Hematopoietic multipotent progenitor cell treated with erythropoietin and hydrocortisone succinate and interleukin-3 and kit ligand, for 8 days (in vitro differentiated cells): ENCODE data around the gene TMEFF2.
"Not testable (repeated sequence)": the region's sequence is repeated elsewhere in the genome, so short reads cannot be mapped to it uniquely, and the experiment has no call there.

Source experiments
- DNase-seq: peaks from one replicate; pipeline ENCODE4 v3.0.0-alpha.2; 2015

Gene TMEFF2

GRCh38 chr2:192127434-192127833, 67.3 kb downstream of the TMEFF2 start:
- no peak for DNase-seq

GRCh38 chr2:192126912-192127311, 67.8 kb downstream of the TMEFF2 start:
- DNase-seq: no peak

- no peak for DNase-seq
These were observed 68.3 kb downstream of the TMEFF2 start for GRCh38 chr2:192126426-192126825.

GRCh38 chr2:192124571-192124970, 70.2 kb downstream of the TMEFF2 start:
- no peak for DNase-seq

GRCh38 chr2:192123847-192124246, 70.9 kb downstream of the TMEFF2 start:
- no peak for DNase-seq

- no peak for DNase-seq
These were observed 71.8 kb downstream of the TMEFF2 start for GRCh38 chr2:192122946-192123345.

GRCh38 chr2:192122141-192122540, 72.6 kb downstream of the TMEFF2 start:
- no peak for DNase-seq

- no peak for DNase-seq
These were observed 75.2 kb downstream of the TMEFF2 start for GRCh38 chr2:192119536-192119935.

- DNase-seq: no peak
These were observed 77.0 kb downstream of the TMEFF2 start for GRCh38 chr2:192117705-192118104.

- DNase-seq: not testable (repeated sequence)
These were observed 83.2 kb downstream of the TMEFF2 start for GRCh38 chr2:192111536-192111935.

- DNase-seq: no peak
These were observed 95.0 kb downstream of the TMEFF2 start for GRCh38 chr2:192099742-192100141.

GRCh38 chr2:192098814-192099491, 95.8 kb downstream of the TMEFF2 start:
- DNase-seq: no peak

- no peak for DNase-seq
These were observed 103.3 kb downstream of the TMEFF2 start for GRCh38 chr2:192091476-192091875.

- no peak for DNase-seq
These were observed 103.8 kb downstream of the TMEFF2 start for GRCh38 chr2:192090911-192091310.

- DNase-seq: no peak
These were observed 107.3 kb downstream of the TMEFF2 start for GRCh38 chr2:192087398-192087958.

- no peak for DNase-seq
These were observed 112.6 kb downstream of the TMEFF2 start for GRCh38 chr2:192082121-192082520.

- not testable (repeated sequence) for DNase-seq
These were observed 114.6 kb downstream of the TMEFF2 start for GRCh38 chr2:192080096-192080495.

GRCh38 chr2:192073878-192074277, 120.9 kb downstream of the TMEFF2 start:
- DNase-seq: no peak

- DNase-seq: no peak
These were observed 122.0 kb downstream of the TMEFF2 start for GRCh38 chr2:192072778-192073177.

- no peak for DNase-seq
These were observed 122.5 kb downstream of the TMEFF2 start for GRCh38 chr2:192072261-192072660.

- no peak for DNase-seq
These were observed 124.6 kb downstream of the TMEFF2 start for GRCh38 chr2:192070099-192070498.

- DNase-seq: no peak
These were observed 125.3 kb downstream of the TMEFF2 start for GRCh38 chr2:192069417-192069816.

- DNase-seq: no peak
These were observed 125.8 kb downstream of the TMEFF2 start for GRCh38 chr2:192068966-192069365.

- DNase-seq: no peak
These were observed 127.1 kb downstream of the TMEFF2 start for GRCh38 chr2:192067631-192068030.

- DNase-seq: no peak
These were observed 130.3 kb downstream of the TMEFF2 start for GRCh38 chr2:192064459-192064858.
